ENCODE measurements around the gene NKPD1.

Gene NKPD1

DNA sequence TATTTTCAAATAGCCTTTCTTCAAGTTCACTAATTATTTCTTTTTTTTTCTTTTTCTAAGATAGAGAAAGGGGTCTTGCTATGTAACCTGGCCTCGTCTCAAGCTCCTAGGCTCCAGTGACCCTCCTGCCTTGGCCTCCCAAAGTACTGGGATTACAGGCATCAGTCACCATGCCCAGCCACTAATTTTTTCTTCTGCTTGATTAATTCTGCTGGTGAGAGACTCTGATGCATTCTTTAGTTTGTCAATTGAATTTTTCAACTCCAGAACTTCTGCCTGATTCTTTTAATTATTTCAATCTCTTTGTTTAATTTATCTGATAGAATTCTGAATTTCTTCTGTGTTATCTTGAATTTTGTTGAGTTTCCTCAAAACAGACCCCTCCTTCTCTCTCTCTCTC lies 29.2 kb upstream of the NKPD1 start:
- TF ChIP-seq, protein P1, sequence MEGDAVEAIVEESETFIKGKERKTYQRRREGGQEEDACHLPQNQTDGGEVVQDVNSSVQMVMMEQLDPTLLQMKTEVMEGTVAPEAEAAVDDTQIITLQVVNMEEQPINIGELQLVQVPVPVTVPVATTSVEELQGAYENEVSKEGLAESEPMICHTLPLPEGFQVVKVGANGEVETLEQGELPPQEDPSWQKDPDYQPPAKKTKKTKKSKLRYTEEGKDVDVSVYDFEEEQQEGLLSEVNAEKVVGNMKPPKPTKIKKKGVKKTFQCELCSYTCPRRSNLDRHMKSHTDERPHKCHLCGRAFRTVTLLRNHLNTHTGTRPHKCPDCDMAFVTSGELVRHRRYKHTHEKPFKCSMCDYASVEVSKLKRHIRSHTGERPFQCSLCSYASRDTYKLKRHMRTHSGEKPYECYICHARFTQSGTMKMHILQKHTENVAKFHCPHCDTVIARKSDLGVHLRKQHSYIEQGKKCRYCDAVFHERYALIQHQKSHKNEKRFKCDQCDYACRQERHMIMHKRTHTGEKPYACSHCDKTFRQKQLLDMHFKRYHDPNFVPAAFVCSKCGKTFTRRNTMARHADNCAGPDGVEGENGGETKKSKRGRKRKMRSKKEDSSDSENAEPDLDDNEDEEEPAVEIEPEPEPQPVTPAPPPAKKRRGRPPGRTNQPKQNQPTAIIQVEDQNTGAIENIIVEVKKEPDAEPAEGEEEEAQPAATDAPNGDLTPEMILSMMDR (IDR thresholded peaks at IDR 0.05), result no peak

DNA sequence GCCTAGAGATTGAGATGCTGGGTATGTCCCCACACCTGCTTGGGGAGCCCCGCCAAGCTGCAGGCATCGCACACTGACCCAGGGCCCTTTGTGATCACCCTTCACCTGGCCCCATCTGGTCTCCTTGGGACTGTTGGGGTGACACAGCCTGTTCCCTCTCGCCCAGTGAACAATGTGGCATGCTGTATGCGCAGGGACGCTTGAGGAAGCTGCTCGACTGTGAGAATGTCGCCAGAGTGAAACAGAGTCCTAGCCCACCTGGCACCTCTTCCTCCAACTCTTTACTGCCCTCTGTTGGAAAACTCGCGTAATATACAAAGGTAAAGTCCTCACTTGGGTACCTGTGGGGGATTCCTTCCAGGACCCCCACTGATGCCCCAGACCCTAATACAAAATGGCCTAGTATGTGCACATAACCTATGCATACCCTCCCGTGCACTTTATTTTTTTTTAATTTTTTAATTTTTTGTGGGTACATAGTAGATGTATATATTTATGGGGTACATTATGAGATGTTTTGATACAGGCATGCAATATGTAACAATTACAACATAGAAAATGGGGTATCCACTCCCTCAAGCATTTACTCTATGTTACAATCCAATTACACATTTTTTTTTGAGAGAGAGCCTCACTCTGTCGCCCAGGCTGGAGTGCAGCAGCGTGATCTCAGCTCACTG lies 26.8 kb upstream of the NKPD1 start:
- TF ChIP-seq, protein P1 (IDR thresholded peaks at IDR 0.05), result peak; percentile 43

DNA sequence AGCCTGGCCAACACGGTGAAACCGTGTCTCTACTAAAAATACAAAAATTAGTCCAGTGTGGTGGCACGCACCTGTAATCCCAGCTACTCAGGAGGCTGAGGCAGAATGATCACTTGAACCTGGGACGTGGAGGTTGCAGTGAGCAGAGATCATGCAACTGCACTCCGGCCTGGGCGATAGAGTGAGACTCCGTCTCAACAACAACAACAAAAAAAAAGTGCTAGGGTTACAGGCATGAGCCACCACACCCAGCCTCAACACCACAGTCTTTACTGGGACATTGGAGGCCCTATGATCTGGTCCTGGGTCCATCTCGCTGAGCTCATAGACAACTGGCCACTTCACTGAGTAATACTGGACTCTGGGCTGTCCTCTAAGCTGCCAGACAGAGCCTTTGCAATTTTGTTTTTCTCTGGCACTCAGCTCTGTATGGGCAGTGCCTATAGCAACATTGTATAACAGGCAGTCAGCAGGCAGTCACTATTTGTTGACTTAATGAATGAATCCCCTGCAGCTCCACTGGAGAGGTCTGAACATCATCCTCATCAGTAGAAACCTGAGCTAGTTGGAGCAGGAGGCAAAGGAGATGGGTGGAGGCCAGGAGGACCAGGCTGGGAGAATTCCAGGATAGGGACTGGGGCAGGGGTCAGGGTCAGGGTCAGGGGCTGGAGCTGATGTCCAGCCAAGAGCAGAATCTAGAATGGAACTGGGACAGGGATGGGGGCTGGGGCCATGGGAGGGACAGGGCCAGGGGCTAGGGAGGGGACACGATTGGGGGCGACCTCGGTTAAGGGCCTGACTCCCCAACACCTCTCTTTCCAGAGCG lies 25.9 kb upstream of the NKPD1 start:
- TF ChIP-seq, protein P1 (IDR thresholded peaks at IDR 0.05), result no peak

DNA sequence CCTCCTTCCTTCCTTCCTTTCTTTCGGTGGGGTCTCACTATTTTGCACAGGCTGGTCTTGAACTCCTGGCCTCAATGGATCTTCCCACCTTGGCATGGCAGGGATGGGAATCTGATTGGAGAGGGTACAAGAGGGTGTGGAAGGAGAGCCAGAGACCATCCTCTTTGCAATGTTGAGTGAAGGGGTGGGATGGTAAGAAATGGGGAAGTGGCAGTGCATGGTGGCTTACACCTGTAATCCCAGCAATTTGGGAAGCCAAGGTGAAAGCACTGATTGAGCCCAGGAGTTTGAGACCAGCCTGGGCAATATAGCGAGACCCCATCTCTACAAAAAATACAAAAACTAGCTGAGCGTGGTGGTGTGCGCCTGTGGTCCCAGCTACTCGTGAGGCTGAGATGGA lies 23.3 kb upstream of the NKPD1 start:
- TF ChIP-seq, protein P1 (IDR thresholded peaks at IDR 0.05), result no peak

DNA sequence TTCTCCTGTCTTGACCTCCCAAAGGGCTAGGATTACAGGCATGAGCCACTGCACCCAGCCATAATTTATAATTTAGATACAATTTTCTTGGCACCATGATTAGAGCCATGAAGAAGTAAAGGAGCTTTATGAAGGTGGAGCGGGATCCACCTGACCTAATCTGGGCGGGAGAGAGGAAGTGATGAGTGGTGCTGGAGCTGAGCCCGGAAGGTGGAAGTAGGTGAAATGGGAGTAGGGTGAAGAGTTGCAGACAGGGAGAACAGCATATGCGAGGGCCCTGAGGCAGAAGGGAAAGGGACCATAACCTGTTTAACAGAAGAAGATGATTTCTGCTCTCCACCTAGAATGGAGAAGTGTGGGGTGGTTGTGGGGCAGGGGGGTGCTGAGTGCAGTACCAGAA lies 22.0 kb upstream of the NKPD1 start:
- TF ChIP-seq, protein P1 (IDR thresholded peaks at IDR 0.05), result no peak

DNA sequence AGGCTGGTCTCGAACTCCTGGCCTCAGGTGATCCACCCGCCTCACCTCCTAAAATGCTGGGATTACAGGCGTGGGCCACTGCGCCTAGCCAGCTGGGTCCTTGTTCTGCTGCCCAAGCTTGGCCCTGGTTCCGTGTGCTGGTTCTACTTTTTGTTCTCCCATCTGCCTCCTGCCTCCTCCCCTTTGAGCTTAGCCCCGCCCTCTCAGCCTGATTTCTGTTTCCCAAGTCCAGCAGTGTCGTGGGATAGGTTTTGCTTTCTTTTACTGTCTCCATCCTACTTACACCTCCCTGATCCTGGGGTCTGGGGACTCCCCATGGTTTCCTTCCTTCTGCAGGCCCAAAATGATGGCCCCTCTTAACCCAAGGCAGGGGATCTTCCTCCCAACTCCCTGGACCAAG lies 20.2 kb upstream of the NKPD1 start:
- TF ChIP-seq, protein P1 (IDR thresholded peaks at IDR 0.05), result no peak

DNA sequence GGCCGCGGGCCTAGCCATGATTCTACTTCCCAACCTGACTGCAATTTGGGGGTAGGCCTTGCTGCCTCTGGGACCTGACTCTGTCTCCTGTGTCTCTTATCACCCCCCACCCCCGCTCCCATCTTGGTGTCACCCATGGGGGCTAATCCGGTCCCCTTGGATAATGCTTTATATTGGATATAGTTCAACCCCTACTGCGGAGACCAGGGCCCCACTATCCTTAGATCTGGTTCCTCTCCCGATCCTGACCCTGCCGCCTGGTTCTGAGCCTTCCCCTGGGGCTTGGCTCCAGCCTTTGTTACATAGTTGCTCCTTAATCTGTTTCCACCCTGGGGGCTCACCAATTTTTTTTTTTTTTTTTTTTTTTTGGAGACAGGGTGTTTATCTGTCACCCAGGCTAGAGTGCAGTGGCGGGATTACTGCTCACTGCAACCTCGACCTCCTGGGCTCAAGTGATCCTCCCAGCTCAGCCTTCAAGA lies 19.1 kb upstream of the NKPD1 start:
- TF ChIP-seq, protein P1 (IDR thresholded peaks at IDR 0.05), result no peak

All from LNCAP (cell line).